GM23338 (cell line): ENCODE results near the gene SEPTIN8.

ENCODE experiments used
- CTCF ChIP-seq, 2 experiments: fragments of 200-600 bp in 1 of 2; sonication (generic) in 1 of 2; conservative IDR thresholded peaks; 2 replicates each; pipeline versions ENCODE4 v1.5.1 to v1.6.1; 2016 to 2017; ENCODE audit warnings: antibody characterized with exemption in 2 of 2, low read depth in 2 of 2, mild to moderate bottlenecking in 2 of 2, moderate library complexity in 1 of 2
- POLR2AphosphoS5 ChIP-seq: IDR thresholded peaks from 2 replicates; pipeline ENCODE4 v1.6.1; 2016; ENCODE audit warnings: antibody characterized with exemption, low read depth

- TF ChIP-seq CTCF (conservative IDR thresholded peaks at IDR 0.05; ENCODE audit: low read depth in 2 of 2) (no peak), POLR2AphosphoS5 (no peak)
These were observed 72.2 kb downstream of the SEPTIN8 start for GRCh38 chr5:132704875-132705274.
